GM21390 (cell line): ENCODE results near the gene OMD.
A peak's percentile ranks its signal among the peaks of the same experiment; 100 is the strongest.
"Not testable (repeated sequence)": the region's sequence is repeated elsewhere in the genome, so short reads cannot be mapped to it uniquely, and the experiment has no call there.

ENCODE experiments used
- ATAC-seq: cut with Tn5 transposase; IDR thresholded peaks from one replicate; pipeline ENCODE4 v1.9.1; 2021; ENCODE audit not compliant: unreplicated experiment

Gene OMD

DNA sequence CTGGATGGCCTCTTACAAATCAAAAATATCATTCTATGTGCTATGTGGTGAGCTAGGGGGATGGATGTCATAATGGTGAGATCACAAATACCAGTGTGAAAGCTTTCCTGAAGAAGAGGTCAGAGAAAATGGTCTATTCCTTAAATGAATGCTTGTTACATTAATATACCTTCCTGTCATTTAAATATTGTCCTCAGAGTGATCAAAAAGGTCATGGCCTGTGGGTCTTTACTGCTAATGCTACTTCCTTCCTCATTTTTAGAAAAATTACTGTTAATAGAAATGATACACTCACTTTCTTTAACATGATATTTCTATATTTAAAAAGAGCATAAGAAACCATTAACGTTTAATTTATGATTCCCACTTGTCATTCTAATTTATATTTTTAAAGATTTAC is 9.7 kb downstream of the OMD start:
- ATAC-seq: no peak

DNA sequence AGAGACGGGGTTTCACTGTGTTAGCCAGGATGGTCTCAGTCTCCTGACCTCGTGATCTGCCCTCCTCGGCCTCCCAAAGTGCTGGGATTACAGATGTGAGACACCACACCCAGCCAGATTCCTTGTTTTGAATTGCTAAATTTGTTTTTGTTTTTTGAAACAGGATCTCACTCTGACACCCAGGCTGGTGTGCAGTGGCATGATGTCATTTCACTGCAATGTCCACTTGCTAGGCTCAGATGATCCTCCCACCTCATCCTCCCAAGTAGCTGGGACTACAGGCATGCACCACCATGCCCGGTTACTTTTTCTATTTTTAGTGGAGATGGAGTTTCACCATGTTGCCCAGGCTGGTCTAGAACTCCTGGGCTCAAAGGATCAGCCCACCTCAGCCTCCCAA is 13.1 kb downstream of the OMD start:
- ATAC-seq: not testable (repeated sequence)

DNA sequence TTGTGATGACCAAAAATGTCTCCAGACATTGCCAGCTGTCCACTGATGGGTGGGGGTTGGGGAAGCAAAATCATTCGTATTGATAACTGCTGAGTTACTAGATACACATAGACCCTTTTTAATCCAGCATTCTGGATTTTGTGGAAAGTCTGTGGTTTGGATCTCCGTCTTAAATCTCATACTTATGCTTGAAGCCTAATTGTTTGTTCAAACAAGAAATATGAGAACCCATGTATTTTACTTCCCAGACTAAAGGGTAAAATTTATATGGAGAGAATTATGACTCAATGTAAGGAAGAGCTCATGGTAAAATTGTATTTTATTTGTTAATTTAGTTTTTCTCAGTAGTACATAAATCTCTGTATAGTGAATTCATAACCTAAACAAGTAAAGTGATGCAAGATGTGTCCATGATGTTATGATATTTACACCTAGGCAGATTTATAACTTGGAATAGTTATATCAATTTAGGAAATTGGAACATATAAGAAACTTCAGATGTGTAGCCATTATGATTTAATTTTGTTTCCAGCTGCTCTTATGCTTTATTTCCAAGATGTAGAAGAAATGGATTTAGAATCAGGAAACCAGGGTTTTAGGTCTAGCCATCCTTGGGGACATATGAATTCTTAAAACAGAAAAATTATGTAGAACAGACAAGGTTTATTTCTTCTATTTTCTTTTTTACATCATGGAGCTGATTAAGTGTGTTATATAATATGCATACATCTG is 15.4 kb downstream of the OMD start:
- ATAC-seq: no peak

DNA sequence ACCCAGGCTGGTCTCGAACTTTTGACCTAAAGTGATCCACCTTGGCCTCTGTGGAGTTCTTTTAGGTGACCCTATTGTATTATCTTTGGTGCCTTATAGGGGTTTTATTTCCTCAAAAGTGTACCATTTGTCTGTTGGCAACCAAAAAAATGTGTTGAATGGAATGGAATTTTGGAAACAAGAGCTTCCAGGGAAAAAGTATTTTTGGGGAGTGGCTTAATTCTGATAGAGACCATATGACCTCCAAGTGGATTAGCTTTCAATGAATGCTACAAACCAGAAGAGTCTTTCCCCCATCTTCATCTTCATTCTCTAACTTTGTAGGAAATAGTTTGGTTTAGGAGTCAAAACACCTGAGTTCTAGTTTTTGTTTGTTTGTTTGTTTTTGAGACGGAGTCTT is 16.5 kb downstream of the OMD start:
- ATAC-seq: no peak

DNA sequence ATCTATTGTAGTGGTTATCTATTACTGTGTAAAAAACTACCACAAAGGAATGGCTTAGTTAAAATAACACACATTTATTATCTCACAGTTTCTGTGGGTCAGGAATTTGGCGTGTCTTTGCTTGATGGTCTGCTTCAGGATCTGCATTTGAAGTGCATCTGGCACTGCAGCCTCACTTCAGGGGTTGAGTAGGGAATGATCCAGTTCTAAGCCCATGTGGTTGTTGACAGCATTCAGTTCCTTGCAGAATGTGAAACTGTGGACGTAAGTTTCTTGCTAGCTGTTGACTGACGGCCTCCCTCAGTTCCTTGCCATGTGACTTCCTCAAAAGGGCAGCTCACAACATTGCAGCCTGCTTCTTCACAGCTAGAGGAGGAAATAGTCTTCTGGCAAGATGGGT is 17.8 kb downstream of the OMD start:
- ATAC-seq: peak; percentile 81

DNA sequence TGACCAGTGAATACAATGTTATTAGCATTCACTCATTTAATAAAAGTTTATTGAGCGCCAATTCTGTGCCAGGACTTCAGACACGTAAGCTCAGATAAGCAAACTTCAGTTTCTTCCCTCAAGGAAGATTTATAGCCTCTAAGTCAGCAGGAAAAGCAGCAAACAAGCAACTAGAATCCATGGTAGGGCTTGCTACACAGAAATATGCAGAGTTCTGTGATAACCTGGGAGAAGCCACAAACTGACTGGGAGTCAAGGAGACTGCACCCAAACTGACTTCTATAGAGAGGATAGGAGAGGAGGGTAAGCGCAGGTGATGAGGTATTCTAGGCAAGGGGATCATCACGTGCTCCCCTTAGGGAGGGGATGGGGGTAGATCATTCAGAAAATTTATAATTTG is 18.5 kb downstream of the OMD start:
- no peak for ATAC-seq

DNA sequence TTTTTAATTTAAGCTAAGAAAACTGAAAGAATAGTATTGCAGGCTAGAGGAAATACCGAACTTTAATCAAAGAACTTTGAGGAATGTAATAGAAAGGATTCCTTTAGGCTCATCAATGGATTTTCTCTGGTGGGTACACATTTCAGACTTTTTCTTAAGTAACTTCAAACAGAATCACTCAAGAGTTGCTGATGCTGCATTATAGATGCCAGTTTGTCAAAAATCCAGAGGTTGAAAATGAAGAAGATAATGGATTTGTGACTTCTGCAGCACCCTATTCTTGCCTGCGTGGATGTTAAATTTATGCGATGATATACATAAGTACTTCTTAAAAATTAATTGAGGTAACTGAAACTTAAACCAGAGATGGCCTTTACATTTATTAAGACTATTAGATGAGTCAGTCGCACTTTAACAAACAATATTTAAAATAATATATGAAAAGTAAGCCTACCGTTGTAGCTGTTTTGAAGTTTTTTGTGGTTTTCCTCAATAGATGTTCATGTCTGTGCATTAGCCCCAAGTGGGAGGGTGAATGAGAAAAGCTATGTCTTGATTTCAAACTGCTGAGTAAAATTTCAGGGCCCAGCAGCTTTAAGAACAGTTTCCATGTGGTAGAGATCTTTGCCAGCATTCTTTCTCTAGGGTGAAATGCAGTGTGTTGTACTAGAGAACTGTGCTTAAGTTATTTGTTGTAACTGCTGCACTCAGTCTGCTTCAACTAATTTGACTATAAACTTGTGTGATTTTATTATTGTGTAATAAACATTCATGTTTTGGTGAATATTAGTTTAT is 20.0 kb downstream of the OMD start, which contains the start of gene OGN:
TSS of gene OGN (minus strand) at position 537 of the 795 bp plus-strand sequence. CDS start 1,171 bp downstream, outside the sequence.
- ATAC-seq: no peak

DNA sequence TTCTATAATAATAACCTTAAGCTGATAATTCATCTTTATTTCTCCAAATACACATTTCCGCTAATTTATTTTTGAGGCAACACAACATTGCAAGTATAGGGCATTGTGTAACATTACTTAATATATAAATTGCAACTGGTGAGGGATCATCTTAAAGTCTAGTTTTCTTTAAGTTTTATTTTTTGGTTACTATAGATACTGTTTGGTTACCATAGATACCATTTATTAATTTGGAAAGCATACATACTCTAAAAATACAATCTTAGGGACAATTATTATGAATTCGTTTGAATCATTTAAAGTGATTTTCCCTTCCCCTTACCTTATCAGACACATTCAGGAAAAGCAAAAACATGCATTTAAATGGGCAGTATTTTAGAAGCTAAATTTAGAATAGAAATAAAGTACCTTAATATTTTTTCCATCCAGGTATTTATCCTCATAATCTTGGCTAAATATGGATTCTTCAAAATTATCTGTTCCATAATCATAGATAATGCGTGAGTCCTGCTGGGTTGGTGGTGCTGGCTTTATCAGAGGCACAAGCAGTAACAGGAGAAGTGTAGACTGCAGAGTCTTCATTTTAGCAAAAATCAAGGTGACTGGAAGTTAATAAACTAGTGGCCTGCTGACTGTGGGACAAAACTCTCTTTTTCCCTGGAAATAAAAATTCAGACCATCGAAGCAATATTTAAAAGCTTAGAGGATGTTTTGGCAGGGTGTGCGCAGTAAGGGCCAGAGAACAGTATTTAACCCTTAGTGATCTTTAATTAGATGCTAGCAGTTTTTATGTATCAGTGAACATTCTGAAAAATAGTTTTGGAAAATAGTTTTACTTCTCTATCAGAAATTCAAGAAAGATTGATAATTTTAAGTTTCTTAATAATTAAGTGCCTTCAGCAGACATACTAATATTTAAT is 21.2 kb downstream of the OMD start:
- no peak for ATAC-seq

DNA sequence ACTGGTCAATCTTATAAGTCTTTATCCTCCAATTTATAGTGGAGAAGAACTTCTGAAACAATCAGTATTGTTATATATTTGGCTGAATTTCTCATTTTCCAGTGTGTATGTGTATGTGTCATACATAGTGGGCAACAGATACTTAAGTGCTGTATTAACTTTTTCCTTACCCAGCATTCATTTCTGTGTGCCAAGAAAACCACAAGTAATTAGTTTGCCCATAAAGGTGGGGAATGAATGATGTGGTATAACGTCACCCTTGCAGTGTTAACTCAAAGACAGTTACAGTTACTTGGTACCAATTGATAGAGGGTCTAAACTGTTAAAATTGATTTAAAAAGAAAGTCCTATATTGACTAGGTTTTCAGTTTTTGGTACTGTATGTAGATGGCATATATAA is 21.9 kb downstream of the OMD start:
- no peak for ATAC-seq

DNA sequence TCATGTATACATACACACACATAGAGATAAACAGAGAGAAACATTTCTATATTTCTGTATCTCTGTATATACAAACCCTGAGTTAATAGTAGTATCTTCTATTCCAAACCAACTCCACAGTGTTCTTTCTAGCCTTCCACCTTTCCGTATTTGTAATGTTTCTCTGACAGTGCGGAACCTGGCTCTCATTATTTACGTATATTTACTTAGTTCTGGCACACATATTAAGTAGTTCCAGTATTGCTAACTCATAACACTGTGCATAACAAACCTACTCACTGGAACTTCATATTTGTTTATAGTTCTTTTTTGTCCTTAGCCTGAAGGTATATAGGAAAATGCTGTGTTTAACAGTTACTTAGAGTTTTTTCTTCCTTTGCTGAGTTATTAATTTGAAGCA is 26.4 kb downstream of the OMD start:
- no peak for ATAC-seq

DNA sequence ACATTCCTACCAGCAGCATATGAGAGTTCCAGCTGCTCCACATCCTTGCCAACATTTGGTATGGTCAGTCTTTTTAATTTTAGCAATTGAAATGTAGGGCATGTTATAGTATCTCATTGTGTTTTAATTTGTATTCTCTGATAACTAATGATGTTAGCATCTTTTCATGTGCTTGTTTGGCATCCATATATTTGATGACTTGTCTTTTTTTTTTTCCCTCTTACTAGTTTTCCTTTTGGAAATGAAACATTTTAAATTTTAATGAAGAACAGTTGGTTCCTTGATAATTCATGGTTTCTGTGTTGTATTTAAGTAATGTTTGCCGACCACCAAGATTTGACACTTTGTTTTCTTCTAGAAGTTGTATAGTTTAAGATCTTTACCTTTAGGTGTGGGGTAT is 28.7 kb downstream of the OMD start:
- no peak for ATAC-seq

DNA sequence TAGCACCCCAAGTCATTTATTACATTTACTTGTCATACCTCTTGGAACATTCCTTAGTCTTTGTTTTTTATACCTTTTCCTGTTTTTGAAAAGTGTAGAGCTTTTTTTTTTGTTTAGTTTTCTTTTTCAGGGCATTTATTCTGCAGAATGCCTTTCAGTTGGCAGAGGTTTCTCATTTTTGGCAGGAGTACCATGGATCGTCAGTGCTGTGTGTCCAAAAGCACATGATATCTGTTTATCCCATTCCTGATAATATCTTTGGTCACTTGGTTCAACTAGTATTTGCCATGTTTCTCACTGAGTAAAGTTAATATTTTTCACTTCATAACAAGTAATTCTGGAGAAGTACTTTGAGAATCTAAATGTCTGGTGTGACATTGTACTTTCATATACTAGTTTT is 30.6 kb downstream of the OMD start:
- ATAC-seq: no peak

DNA sequence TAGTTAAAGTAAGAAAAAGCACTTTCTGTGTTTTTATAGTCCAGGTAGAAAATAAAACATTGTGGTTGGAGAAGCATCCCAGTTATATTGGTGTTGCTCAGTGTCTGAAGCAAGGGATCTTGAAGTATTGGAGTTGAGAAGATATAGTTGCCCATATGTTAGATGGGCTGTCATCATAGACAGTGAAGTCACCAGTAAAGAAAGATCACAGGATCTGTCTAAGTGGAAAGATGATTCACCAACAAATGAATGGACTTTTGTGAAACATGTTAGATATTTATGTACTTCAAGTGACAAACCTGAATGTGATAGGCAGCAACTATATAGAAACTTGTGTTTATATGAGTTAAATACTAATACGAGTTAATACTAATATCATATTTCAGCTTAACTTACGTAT is 31.6 kb downstream of the OMD start:
- no peak for ATAC-seq

DNA sequence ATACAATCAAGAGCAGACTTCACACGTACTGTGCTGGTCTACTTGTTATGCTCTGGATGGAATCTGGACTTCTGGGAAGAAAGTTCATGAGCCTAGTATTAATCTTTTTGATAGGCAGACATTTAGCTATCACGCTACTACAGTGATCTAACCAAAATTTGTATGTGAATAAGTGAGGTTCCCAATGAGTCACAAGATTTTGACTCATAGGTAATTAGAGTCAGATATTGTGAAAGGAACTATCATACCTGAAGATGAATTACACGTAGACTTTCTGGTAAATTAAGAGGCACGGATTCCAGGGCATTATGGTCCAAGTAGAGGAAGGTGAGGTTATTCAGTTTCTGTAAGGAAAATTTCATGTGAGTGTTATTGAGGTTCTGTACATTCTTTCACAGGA is 38.3 kb downstream of the OMD start:
- ATAC-seq: no peak

DNA sequence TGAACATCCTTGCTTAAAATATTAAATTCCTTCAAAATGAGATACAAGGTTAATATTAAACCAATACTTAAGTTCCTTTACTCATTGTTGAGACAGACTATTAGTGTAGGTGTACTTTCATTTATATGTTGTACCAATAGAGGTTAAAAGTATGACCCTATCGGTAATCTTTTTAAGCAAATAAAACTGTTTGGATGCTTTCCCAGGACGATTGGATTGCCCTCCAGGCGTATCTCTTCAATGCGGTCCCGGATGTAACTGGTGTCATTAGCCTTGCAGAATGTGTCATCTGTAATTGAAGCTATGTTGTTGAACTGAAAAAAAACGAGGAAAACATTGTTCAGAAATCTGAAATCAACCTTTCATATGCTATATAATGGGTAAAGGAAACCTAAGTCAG is 38.8 kb downstream of the OMD start:
- ATAC-seq: no peak

DNA sequence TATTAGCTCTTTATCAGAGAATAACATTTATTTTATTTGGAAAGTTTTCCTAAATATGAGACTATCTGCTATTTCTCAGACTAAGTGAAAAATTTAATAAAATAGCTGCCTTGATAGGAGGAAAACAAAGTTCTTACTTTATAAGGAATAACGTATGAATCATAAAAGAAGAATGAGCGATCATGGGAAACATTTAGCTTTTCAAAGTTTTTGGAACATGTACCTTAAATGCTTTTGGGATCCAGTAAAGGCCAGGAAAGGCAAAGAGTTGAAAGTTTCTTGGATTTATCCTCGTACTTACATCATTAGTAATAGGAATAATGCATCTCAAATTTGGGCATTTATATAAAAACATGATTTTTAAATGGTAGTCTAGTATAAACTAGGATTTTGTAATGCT is 39.3 kb downstream of the OMD start:
- ATAC-seq: no peak

DNA sequence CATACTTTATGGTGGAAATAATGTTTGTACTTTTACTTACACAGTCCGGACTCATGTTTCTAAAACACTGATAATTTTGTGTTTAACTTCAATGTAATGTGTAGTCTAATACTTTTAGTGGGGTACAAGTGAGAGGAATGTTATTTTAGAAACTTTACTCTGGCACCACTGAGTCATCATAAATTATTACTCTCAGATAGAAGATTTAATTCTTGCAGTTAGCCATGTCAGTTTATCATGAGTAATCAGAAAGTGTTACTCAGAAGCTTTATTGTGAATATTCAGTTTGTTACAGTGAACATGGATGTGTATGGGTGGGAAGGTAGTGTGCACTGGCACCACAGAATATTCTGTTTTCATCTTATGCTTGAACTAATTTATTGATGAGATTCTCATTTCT is 39.9 kb downstream of the OMD start:
- no peak for ATAC-seq

DNA sequence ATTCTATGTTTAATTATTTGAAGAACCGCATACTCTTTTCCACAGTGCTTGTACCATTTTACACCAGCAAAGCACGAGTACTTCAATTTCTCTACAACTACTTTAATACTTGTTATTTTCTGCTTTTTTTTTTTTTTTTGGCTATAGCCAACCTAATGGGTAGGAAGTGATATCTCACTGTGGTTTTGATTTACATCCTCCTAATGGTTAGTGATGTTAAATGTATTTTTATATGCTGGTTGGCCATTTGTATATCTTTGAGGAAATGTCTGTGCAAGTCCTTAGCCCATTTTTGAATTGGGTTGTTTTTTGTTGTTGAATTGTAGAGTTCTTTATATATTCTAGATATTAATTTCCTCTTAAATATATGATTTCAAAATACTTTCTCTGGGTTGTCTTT is 42.5 kb downstream of the OMD start:
- ATAC-seq: no peak

DNA sequence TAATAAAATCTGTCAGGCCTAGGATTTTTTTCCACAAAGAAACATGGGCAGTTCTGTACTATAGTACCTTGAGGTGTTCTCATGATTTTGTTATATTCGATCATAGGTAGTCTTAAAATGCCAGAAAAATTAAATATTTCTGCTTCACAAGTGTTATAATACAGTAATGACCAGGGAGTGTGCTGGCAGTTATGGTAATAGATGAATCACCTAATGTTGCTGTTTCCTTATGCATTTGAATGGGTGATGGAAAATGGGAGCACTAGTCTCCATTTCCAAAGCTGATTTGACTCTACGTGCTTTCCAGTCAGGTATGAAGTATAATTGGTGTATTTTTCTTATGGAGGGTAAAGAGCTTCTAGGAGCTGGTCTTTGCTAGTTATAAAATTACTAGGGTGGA is 43.7 kb downstream of the OMD start:
- no peak for ATAC-seq

DNA sequence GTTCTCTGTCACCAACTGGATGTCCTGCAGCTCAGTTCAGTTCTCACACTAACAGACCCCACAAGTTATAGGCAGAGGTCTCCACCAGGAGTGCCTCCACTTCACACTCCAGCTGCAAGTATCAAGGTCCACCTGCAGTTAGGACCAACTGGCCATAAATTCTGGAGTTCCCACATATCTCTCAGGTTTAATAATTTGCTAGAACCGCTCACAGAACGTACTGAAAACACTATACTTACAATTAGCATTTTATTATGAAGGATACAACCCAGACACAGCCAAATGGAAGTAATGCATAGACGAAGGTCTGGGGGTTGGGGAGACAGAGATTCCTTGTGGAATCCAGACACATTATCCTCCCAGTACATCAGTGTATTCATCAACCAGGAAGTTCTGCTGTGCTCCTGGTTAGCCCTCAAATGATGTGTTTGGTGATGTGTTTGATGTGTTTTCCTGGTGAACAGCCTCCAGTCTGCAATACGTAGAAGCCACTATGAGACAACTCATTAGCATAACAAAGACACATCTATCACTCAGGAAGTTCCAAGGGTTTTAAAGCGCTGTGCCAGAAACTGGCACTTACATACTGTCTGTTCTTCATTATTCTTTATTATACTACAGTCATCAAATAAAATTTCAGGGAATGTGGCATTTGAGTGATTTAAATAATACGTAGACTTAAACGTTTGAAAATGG is 45.3 kb downstream of the OMD start:
- no peak for ATAC-seq

DNA sequence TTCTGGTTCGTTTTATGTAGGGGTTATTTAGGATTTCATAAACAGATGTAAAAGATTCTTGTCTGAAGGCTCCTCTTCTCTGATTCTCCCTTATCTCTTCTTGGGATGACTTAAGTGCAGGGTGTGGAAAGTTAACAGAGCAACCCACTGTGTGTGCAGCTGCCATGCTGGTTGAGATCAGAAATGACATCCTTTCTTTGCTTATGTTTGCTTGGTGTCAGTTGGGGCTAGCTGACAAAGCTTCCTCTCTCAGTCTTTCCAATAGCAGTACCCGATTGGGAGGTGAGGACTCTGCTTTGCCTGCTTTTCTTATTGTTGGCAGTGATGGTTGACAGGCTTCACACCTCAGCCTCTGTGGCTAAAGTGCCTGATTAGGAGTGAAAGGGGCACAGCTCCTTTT is 46.4 kb downstream of the OMD start:
- no peak for ATAC-seq
